Trophoblast cell (in vitro differentiated cells and primary cell): ENCODE measurements around the gene MTAP.
A peak's percentile ranks its signal among the peaks of the same experiment; 100 is the strongest.

Experiments used
- DNase-seq, 2 donors: peaks; one replicate each; pipeline ENCODE4 v3.0.0-alpha.2; 2016
- H2AFZ ChIP-seq: 2 replicates; pipeline ENCODE4 v1.6.1; 2013; ENCODE audit warnings: low read length, moderate library complexity, mild to moderate bottlenecking; ENCODE audit not compliant: insufficient read depth, poor library complexity
- H2AK5ac ChIP-seq: 2 replicates; pipeline ENCODE4 v1.6.1; 2013; ENCODE audit warnings: mild to moderate bottlenecking, low read length
- H2BK120ac ChIP-seq: 2 replicates; pipeline ENCODE4 v1.6.1; 2013; ENCODE audit warnings: low read length, mild to moderate bottlenecking, moderate library complexity; ENCODE audit not compliant: insufficient read depth, poor library complexity
- H2BK12ac ChIP-seq: 2 replicates; pipeline ENCODE4 v1.6.1; 2013; ENCODE audit warnings: mild to moderate bottlenecking, low read length, moderate library complexity
- H2BK5ac ChIP-seq: 2 replicates; pipeline ENCODE4 v1.6.1; 2013; ENCODE audit warnings: low read length, low read depth, moderate library complexity, mild to moderate bottlenecking; ENCODE audit not compliant: poor library complexity
- H3K14ac ChIP-seq: 2 replicates; pipeline ENCODE4 v1.6.1; 2013; ENCODE audit warnings: mild to moderate bottlenecking, low read length
- H3K18ac ChIP-seq: 2 replicates; pipeline ENCODE4 v1.6.1; 2013; ENCODE audit warnings: mild to moderate bottlenecking, low read length
- H3K23ac ChIP-seq: 2 replicates; pipeline ENCODE4 v1.6.1; 2013; ENCODE audit warnings: low read length
- H3K27ac ChIP-seq: 2 replicates; pipeline ENCODE4 v1.5.1; 2013; ENCODE audit warnings: low read depth, mild to moderate bottlenecking, inconsistent platforms, low read length, moderate library complexity
- H3K27me3 ChIP-seq: 2 replicates; pipeline ENCODE4 v1.6.1; 2013; ENCODE audit warnings: inconsistent platforms, mild to moderate bottlenecking, low read length, moderate library complexity; ENCODE audit not compliant: insufficient read depth
- H3K36me3 ChIP-seq, 2 experiments: 1 replicate in 1 of 2; 2 replicates in 1 of 2; pipeline ENCODE4 v1.6.1; 2013; ENCODE audit warnings: low read length in 2 of 2, mild to moderate bottlenecking in 2 of 2, moderate library complexity in 1 of 2; ENCODE audit not compliant: insufficient read depth in 2 of 2, control insufficient read depth in 1 of 2
- H3K4ac ChIP-seq: 2 replicates; pipeline ENCODE4 v1.6.1; 2013; ENCODE audit warnings: low read depth, mild to moderate bottlenecking, low read length, moderate library complexity
- H3K4me1 ChIP-seq, 2 experiments: 1 replicate in 1 of 2; 2 replicates in 1 of 2; pipeline ENCODE4 v1.6.1; 2013; ENCODE audit warnings: low read length in 2 of 2, mild to moderate bottlenecking in 2 of 2, moderate library complexity in 1 of 2; ENCODE audit not compliant: insufficient read depth in 2 of 2, control insufficient read depth in 1 of 2
- H3K4me2 ChIP-seq: 2 replicates; pipeline ENCODE4 v1.6.1; 2013; ENCODE audit warnings: inconsistent platforms, mild to moderate bottlenecking, low read length, moderate library complexity
- H3K4me3 ChIP-seq: 2 replicates; pipeline ENCODE4 v1.5.1; 2013; ENCODE audit warnings: mild to moderate bottlenecking, low read depth, low read length, inconsistent platforms
- H3K79me1 ChIP-seq: one replicate; pipeline ENCODE4 v1.6.1; 2013; ENCODE audit warnings: low read length
- H3K79me2 ChIP-seq: 2 replicates; pipeline ENCODE4 v1.6.1; 2013; ENCODE audit warnings: low read length, mild to moderate bottlenecking; ENCODE audit not compliant: control insufficient read depth, insufficient read depth, poor library complexity
- H3K9ac ChIP-seq: 2 replicates; pipeline ENCODE4 v1.6.1; 2013; ENCODE audit warnings: mild to moderate bottlenecking, low read length
- H3K9me3 ChIP-seq: 2 replicates; pipeline ENCODE4 v1.6.1; 2013; ENCODE audit warnings: low read depth, mild to moderate bottlenecking, control low read depth, inconsistent platforms, low read length; ENCODE audit not compliant: insufficient read depth
- H4K12ac ChIP-seq: 2 replicates; pipeline ENCODE4 v1.6.1; 2013; ENCODE audit warnings: low read depth, mild to moderate bottlenecking, low read length, moderate library complexity
- H4K8ac ChIP-seq: 2 replicates; pipeline ENCODE4 v1.6.1; 2013; ENCODE audit warnings: low read depth, mild to moderate bottlenecking, low read length, moderate library complexity
- H4K91ac ChIP-seq: one replicate; pipeline ENCODE4 v1.6.1; 2013; ENCODE audit warnings: low read depth, mild to moderate bottlenecking, low read length, moderate library complexity
- WGBS: extraction: QIAGEN DNeasy Blood & Tissue Kit; methylation state at CpG from one replicate; pipeline ENCODE4 v1.1.7; 2013; ENCODE audit warnings: missing lambda C conversion rate; ENCODE audit not compliant: insufficient read length, insufficient coverage; ENCODE audit errors: extremely low coverage; 5-methylcytosine and 5-hydroxymethylcytosine counted together

The MTAP gene

GRCh38 chr9:21853414-21853813 is 51.0 kb downstream of the MTAP start:
- no peak overlapping the region for H3K4ac ChIP-seq
- no peaks in the 10 kb centered on the region for H3K79me2 ChIP-seq
- no peak overlapping the region for H2AK5ac ChIP-seq
- no peak for DNase-seq
- H3K4me2 ChIP-seq = no peak overlapping the region
- no CpG with 5 or more reads among the region's 2 CpGs for WGBS
- no peak overlapping the region for H2BK12ac ChIP-seq
- H3K4me3 ChIP-seq = no peak overlapping the region
- H2BK5ac ChIP-seq = no peak overlapping the region
- H2BK120ac ChIP-seq = no peak overlapping the region
- H3K27me3 ChIP-seq = no peaks in the 10 kb centered on the region
- H3K27ac ChIP-seq = no peak overlapping the region
- H3K14ac ChIP-seq = no peak overlapping the region
- H3K79me1 ChIP-seq = no peaks in the 10 kb centered on the region
- H4K8ac ChIP-seq = no peak overlapping the region
- H3K9me3 ChIP-seq = no peaks in the 10 kb centered on the region
- no peak overlapping the region for H3K18ac ChIP-seq
- H2AFZ ChIP-seq = no peak overlapping the region
- no peak overlapping the region for H3K23ac ChIP-seq
- H3K36me3 ChIP-seq = peaks cover 4 to 29% of the 10 kb centered on the region in 2 experiments
- H3K9ac ChIP-seq = no peak overlapping the region
- H3K4me1 ChIP-seq = peaks cover 2 to 10% of the 10 kb centered on the region in 2 experiments
- H4K12ac ChIP-seq = no peak overlapping the region
- H4K91ac ChIP-seq = no peak overlapping the region

- Histone ChIP-seq H3K4me3 (no peak overlapping the region), H3K23ac (no peak overlapping the region)
- WGBS = no CpG with 5 or more reads among the region's 4 CpGs
Observed at GRCh38 chr9:21854119-21854518, 51.7 kb downstream of the MTAP start.

GRCh38 chr9:21854594-21854993 is 52.2 kb downstream of the MTAP start:
- DNase-seq = peak; percentile 93 to 96
- Histone ChIP-seq H3K79me1 (no peaks in the 10 kb centered on the region), H3K4me1 (peaks cover 2 to 10% of the 10 kb centered on the region in 2 experiments), H3K14ac (no peak overlapping the region), H4K91ac (no peak overlapping the region), H3K4me3 (no peak overlapping the region), H3K18ac (no peak overlapping the region), H2BK5ac (no peak overlapping the region), H2BK12ac (no peak overlapping the region), H2AK5ac (no peak overlapping the region), H2BK120ac (no peak overlapping the region), H3K79me2 (no peaks in the 10 kb centered on the region), H2AFZ (no peak overlapping the region), H4K8ac (no peak overlapping the region), H4K12ac (no peak overlapping the region), H3K27me3 (no peaks in the 10 kb centered on the region), H3K23ac (no peak overlapping the region), H3K9me3 (no peaks in the 10 kb centered on the region), H3K9ac (no peak overlapping the region), H3K4ac (no peak overlapping the region), H3K4me2 (no peak overlapping the region), H3K27ac (peak overlapping the region; percentile 34), H3K36me3 (peaks cover 3 to 33% of the 10 kb centered on the region in 2 experiments)
- WGBS = no CpG with 5 or more reads among the region's 11 CpGs

More at GRCh38 chr9:21854119-21854518, 51.7 kb downstream of the MTAP start:
- no peaks in the 10 kb centered on the region for H3K9me3 ChIP-seq
- no peak overlapping the region for H2AK5ac ChIP-seq
- no peaks in the 10 kb centered on the region for H3K79me2 ChIP-seq
- no peak overlapping the region for H3K4me2 ChIP-seq
- H3K36me3 ChIP-seq = peaks cover 3 to 32% of the 10 kb centered on the region in 2 experiments
- H3K9ac ChIP-seq = no peak overlapping the region
- no peak overlapping the region for H4K91ac ChIP-seq
- no peak overlapping the region for H2BK12ac ChIP-seq
- peak in 1 of 2 donors; percentile 28 for DNase-seq
- no peak overlapping the region for H2BK120ac ChIP-seq
- no peak overlapping the region for H4K8ac ChIP-seq
- peaks cover 2 to 10% of the 10 kb centered on the region in 2 experiments for H3K4me1 ChIP-seq
- no peak overlapping the region for H3K4ac ChIP-seq
- H3K27me3 ChIP-seq = no peaks in the 10 kb centered on the region
- no peak overlapping the region for H2AFZ ChIP-seq
- H2BK5ac ChIP-seq = no peak overlapping the region
- H4K12ac ChIP-seq = no peak overlapping the region
- no peaks in the 10 kb centered on the region for H3K79me1 ChIP-seq
- no peak overlapping the region for H3K18ac ChIP-seq
- H3K14ac ChIP-seq = no peak overlapping the region
- peak overlapping the region; percentile 34 for H3K27ac ChIP-seq

- Histone ChIP-seq H3K4me1 (peaks cover 2 to 10% of the 10 kb centered on the region in 2 experiments), H4K8ac (no peak overlapping the region), H3K14ac (no peak overlapping the region), H3K79me1 (no peaks in the 10 kb centered on the region), H2BK12ac (no peak overlapping the region), H4K12ac (no peak overlapping the region), H3K23ac (no peak overlapping the region), H2BK5ac (no peak overlapping the region), H3K79me2 (no peaks in the 10 kb centered on the region), H3K4me3 (no peak overlapping the region), H3K18ac (no peak overlapping the region), H3K9ac (no peak overlapping the region), H2AFZ (no peak overlapping the region), H3K4me2 (no peak overlapping the region), H3K27me3 (no peaks in the 10 kb centered on the region), H3K27ac (no peak overlapping the region), H3K9me3 (no peaks in the 10 kb centered on the region), H2BK120ac (no peak overlapping the region), H3K36me3 (peaks cover 3 to 29% of the 10 kb centered on the region in 2 experiments), H4K91ac (no peak overlapping the region), H3K4ac (no peak overlapping the region), H2AK5ac (no peak overlapping the region)
- WGBS = no CpG with 5 or more reads among the region's 5 CpGs
- DNase-seq = no peak
Observed at GRCh38 chr9:21856301-21857094, 54.1 kb downstream of the MTAP start.
